HL-60 (cell line): ENCODE data around the gene GRIK2.

Source experiments
- DNase-seq, 2 experiments: peaks; one replicate each; pipeline ENCODE4 v3.0.0-alpha.2; 2010 to 2020; ENCODE audit warnings: low read depth in 1 of 2, low spot score in 1 of 2
- H3K27ac ChIP-seq: fragments of 250-450 bp; sonication (Bioruptor Pico); replicated peaks from 2 replicates; pipeline ENCODE4 v1.5.1; 2020; ENCODE audit warnings: mild to moderate bottlenecking, moderate library complexity
- H3K27me3 ChIP-seq: fragments of 250-450 bp; sonication (Bioruptor Pico); 2 replicates; pipeline ENCODE4 v1.5.1; 2021; ENCODE audit warnings: mild to moderate bottlenecking, moderate library complexity; ENCODE audit not compliant: insufficient read depth, poor library complexity, severe bottlenecking
- H3K4me3 ChIP-seq: replicated peaks from 2 replicates; pipeline ENCODE4 v1.5.1; 2011; ENCODE audit warnings: mild to moderate bottlenecking, control low read depth, low read length; ENCODE audit not compliant: insufficient read depth
- GABPA ChIP-seq: IDR thresholded peaks from 2 replicates; pipeline ENCODE4 v1.6.1; 2012; ENCODE audit warnings: low read depth
- POLR2AphosphoS5 ChIP-seq: IDR thresholded peaks from 2 replicates; pipeline ENCODE4 v1.6.1; 2012; ENCODE audit warnings: low read depth
- SPI1 ChIP-seq: IDR thresholded peaks from 2 replicates; pipeline ENCODE4 v1.6.1; 2012; ENCODE audit warnings: low read depth, mild to moderate bottlenecking, borderline replicate concordance
- TF ChIP-seq, protein P1 (sequence below): IDR thresholded peaks from 2 replicates; pipeline ENCODE4 v1.6.1; 2012; ENCODE audit warnings: low read depth; ENCODE audit not compliant: insufficient replicate concordance
- TF ChIP-seq, protein P2 (sequence below): IDR thresholded peaks from one replicate; pipeline ENCODE4 v1.5.1; 2011; ENCODE audit warnings: low read length, control low read depth, inconsistent platforms; ENCODE audit not compliant: insufficient read depth

The GRIK2 gene

GRCh38 chr6:101722471-101722870 lies 329.0 kb downstream of the GRIK2 start:
- no peak overlapping the region for H3K27ac ChIP-seq
- H3K4me3 ChIP-seq, result no peak overlapping the region
- TF ChIP-seq POLR2AphosphoS5, result no peak
- TF ChIP-seq, protein P1, sequence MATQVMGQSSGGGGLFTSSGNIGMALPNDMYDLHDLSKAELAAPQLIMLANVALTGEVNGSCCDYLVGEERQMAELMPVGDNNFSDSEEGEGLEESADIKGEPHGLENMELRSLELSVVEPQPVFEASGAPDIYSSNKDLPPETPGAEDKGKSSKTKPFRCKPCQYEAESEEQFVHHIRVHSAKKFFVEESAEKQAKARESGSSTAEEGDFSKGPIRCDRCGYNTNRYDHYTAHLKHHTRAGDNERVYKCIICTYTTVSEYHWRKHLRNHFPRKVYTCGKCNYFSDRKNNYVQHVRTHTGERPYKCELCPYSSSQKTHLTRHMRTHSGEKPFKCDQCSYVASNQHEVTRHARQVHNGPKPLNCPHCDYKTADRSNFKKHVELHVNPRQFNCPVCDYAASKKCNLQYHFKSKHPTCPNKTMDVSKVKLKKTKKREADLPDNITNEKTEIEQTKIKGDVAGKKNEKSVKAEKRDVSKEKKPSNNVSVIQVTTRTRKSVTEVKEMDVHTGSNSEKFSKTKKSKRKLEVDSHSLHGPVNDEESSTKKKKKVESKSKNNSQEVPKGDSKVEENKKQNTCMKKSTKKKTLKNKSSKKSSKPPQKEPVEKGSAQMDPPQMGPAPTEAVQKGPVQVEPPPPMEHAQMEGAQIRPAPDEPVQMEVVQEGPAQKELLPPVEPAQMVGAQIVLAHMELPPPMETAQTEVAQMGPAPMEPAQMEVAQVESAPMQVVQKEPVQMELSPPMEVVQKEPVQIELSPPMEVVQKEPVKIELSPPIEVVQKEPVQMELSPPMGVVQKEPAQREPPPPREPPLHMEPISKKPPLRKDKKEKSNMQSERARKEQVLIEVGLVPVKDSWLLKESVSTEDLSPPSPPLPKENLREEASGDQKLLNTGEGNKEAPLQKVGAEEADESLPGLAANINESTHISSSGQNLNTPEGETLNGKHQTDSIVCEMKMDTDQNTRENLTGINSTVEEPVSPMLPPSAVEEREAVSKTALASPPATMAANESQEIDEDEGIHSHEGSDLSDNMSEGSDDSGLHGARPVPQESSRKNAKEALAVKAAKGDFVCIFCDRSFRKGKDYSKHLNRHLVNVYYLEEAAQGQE, result no peak
- H3K27me3 ChIP-seq, result no peaks in the 10 kb centered on the region
- no peak for DNase-seq

GRCh38 chr6:101722991-101723579 lies 329.6 kb downstream of the GRIK2 start:
- DNase-seq, result no peak
- TF ChIP-seq, protein P2, sequence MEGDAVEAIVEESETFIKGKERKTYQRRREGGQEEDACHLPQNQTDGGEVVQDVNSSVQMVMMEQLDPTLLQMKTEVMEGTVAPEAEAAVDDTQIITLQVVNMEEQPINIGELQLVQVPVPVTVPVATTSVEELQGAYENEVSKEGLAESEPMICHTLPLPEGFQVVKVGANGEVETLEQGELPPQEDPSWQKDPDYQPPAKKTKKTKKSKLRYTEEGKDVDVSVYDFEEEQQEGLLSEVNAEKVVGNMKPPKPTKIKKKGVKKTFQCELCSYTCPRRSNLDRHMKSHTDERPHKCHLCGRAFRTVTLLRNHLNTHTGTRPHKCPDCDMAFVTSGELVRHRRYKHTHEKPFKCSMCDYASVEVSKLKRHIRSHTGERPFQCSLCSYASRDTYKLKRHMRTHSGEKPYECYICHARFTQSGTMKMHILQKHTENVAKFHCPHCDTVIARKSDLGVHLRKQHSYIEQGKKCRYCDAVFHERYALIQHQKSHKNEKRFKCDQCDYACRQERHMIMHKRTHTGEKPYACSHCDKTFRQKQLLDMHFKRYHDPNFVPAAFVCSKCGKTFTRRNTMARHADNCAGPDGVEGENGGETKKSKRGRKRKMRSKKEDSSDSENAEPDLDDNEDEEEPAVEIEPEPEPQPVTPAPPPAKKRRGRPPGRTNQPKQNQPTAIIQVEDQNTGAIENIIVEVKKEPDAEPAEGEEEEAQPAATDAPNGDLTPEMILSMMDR, result no peak
- TF ChIP-seq SPI1 (no peak), POLR2AphosphoS5 (no peak), GABPA (no peak)
- TF ChIP-seq, protein P1, result no peak
- Histone ChIP-seq H3K27me3 (no peaks in the 10 kb centered on the region), H3K4me3 (no peak overlapping the region), H3K27ac (no peak overlapping the region)

DNA sequence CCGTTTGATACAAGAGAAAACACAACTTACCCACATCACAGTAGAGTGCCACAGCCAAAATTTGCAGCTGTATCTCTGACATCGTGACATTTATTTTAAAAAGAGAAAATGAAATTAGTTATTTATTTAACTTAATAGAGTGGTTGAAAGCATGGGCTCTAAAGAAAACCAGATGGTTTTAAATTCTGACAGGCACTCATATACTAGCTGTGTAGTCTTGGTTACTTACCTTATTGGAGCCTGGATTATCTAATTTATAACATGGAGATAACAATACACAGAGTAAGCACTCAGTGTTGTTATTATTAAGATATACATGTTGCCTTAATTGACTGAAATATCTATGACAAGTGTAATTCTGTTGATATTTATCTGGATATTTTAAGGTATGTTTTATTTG lies 334.9 kb downstream of the GRIK2 start:
- Histone ChIP-seq H3K27me3 (no peaks in the 10 kb centered on the region), H3K27ac (no peak overlapping the region), H3K4me3 (no peak overlapping the region)
- DNase-seq, result no peak
- TF ChIP-seq GABPA (no peak), POLR2AphosphoS5 (no peak), SPI1 (no peak)
- TF ChIP-seq, protein P2, result no peak
- TF ChIP-seq, protein P1, result no peak
